ENCODE results near the gene SECISBP2L. TPM values are rescaled to one million over a fixed set of nuclear protein-coding genes. Genes with fewer than 3 reads are reported as not detected.

The SECISBP2L gene
- total and polyA plus RNA-seq, 2 of the 4 experiments (the other 2 are of a cell fraction) = 13.1 to 34.1 TPM

DNA sequence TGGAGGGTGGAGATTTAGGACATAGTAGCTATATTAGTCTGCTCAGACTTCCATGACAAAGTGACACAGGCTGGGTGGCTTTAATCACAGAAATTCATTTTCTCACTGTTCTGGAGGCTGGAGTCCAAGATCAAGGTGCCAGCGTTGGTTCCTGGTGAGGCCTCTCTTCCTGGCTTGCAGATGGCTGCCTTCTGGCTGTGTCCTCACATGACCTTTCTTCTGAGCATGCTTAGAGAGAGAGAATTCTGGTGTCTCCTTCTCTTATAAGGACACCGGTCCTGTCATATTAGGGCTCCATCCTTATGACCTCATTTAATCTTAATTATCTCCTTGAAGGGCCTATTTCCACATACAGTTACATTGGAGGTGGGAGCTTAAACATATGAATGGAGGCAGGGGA, 67.6 kb downstream of the SECISBP2L start:
- in situ Hi-C loops (cut with MboI; ENCODE audit: low sequenced_read_pairs) (no loop called here), dilution Hi-C loops (cut with HindIII; ENCODE audit: low sequenced_read_pairs, unreplicated experiment) (no loop called here), intact Hi-C loops (cut with micrococcal nuclease) (no loop called here)
- TF ChIP-seq CEBPB (IDR thresholded peaks at IDR 0.05; ENCODE audit: low read depth, low read length) (no peak), MXI1 (IDR thresholded peaks at IDR 0.05; ENCODE audit: borderline replicate concordance, low read depth, low read length) (no peak), FOS (IDR thresholded peaks at IDR 0.05; ENCODE audit: low read depth, low read length) (no peak), SMC3 (IDR thresholded peaks at IDR 0.05; ENCODE audit: low read depth, low read length) (no peak), POLR2A (IDR thresholded peaks at IDR 0.05; ENCODE audit: low read depth, low read length) (no peak), NFE2L2 (IDR thresholded peaks at IDR 0.05; ENCODE audit: low read depth, low read length) (no peak), BHLHE40 (IDR thresholded peaks at IDR 0.05; ENCODE audit: low read depth, low read length) (no peak), RFX5 (IDR thresholded peaks at IDR 0.05; ENCODE audit: low read depth, low read length) (no peak), MAZ (IDR thresholded peaks at IDR 0.05; ENCODE audit: borderline replicate concordance, low read depth, low read length) (no peak), RAD21 (IDR thresholded peaks at IDR 0.05; ENCODE audit: low read length) (no peak), RCOR1 (IDR thresholded peaks at IDR 0.05; ENCODE audit: insufficient replicate concordance, low read length) (no peak), MAFK (IDR thresholded peaks at IDR 0.05; ENCODE audit: low read depth, low read length) (no peak), CHD1 (IDR thresholded peaks at IDR 0.05; ENCODE audit: low read depth, low read length) (no peak)
- TF ChIP-seq, protein P1, sequence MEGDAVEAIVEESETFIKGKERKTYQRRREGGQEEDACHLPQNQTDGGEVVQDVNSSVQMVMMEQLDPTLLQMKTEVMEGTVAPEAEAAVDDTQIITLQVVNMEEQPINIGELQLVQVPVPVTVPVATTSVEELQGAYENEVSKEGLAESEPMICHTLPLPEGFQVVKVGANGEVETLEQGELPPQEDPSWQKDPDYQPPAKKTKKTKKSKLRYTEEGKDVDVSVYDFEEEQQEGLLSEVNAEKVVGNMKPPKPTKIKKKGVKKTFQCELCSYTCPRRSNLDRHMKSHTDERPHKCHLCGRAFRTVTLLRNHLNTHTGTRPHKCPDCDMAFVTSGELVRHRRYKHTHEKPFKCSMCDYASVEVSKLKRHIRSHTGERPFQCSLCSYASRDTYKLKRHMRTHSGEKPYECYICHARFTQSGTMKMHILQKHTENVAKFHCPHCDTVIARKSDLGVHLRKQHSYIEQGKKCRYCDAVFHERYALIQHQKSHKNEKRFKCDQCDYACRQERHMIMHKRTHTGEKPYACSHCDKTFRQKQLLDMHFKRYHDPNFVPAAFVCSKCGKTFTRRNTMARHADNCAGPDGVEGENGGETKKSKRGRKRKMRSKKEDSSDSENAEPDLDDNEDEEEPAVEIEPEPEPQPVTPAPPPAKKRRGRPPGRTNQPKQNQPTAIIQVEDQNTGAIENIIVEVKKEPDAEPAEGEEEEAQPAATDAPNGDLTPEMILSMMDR (conservative IDR thresholded peaks at IDR 0.05; ENCODE audit: low read depth, low read length) = no peak
- TF ChIP-seq, protein P2, sequence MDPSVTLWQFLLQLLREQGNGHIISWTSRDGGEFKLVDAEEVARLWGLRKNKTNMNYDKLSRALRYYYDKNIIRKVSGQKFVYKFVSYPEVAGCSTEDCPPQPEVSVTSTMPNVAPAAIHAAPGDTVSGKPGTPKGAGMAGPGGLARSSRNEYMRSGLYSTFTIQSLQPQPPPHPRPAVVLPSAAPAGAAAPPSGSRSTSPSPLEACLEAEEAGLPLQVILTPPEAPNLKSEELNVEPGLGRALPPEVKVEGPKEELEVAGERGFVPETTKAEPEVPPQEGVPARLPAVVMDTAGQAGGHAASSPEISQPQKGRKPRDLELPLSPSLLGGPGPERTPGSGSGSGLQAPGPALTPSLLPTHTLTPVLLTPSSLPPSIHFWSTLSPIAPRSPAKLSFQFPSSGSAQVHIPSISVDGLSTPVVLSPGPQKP (IDR thresholded peaks at IDR 0.05; ENCODE audit: borderline replicate concordance, low read depth, low read length) = no peak
- TF ChIP-seq, protein P3, sequence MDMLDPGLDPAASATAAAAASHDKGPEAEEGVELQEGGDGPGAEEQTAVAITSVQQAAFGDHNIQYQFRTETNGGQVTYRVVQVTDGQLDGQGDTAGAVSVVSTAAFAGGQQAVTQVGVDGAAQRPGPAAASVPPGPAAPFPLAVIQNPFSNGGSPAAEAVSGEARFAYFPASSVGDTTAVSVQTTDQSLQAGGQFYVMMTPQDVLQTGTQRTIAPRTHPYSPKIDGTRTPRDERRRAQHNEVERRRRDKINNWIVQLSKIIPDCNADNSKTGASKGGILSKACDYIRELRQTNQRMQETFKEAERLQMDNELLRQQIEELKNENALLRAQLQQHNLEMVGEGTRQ (IDR thresholded peaks at IDR 0.05; ENCODE audit: low read depth, low read length) = no peak
- no peak overlapping the region for H2AK9ac ChIP-seq (replicated peaks; ENCODE audit: low read depth, low read length, poor library complexity)
- DNase-seq (no peak), ATAC-seq (ENCODE audit: low read depth) (no peak)
- H2BK5ac ChIP-seq (ENCODE audit: low read depth, low read length, poor library complexity, severe bottlenecking) = no peak overlapping the region
- no peaks in the 10 kb centered on the region for H4K20me1 ChIP-seq (ENCODE audit: insufficient read depth, low read length)
- H2BK20ac ChIP-seq (ENCODE audit: low read depth, low read length) = no peak overlapping the region
- no peak overlapping the region for H2BK120ac ChIP-seq (ENCODE audit: low read depth, low read length)
- WGBS, 2 experiments (ENCODE audit: extremely low coverage in 2 of 2, insufficient read length in 1 of 2) = no CpG with 5 or more reads among the region's 2 CpGs
- peak overlapping the region; percentile 35; the same call in 1 of the 2 replicates for H4K5ac ChIP-seq (ENCODE audit: low read depth, low read length)
- peaks cover 2% of the 10 kb centered on the region; the same call in 1 of the 2 replicates for H3K9me1 ChIP-seq (ENCODE audit: insufficient read depth, low read length)
- no peak overlapping the region for H3K56ac ChIP-seq (ENCODE audit: extremely low read depth, insufficient read depth, low read length)
- H3K4me3 ChIP-seq (ENCODE audit: insufficient read depth, low read depth, low read length) = no peak overlapping the region
- H3K9me3 ChIP-seq (ENCODE audit: control insufficient read depth, insufficient read depth, low read length) = no peaks in the 10 kb centered on the region
- no peak overlapping the region for H2BK15ac ChIP-seq (ENCODE audit: low read depth, low read length)
- H3K27me3 ChIP-seq (ENCODE audit: control insufficient read depth, insufficient read depth, low read length) = no peaks in the 10 kb centered on the region
- ChIA-PET POLR2A (ENCODE audit: unreplicated experiment) (no interaction called here), CTCF (no interaction called here)
- BruUV-seq (replicated peaks) = no TSS peak
- H3K27ac ChIP-seq (ENCODE audit: insufficient read depth, low read length) = no peak overlapping the region
- H3K4me2 ChIP-seq (ENCODE audit: low read depth, low read length) = no peak overlapping the region
- H3K4me1 ChIP-seq (ENCODE audit: control insufficient read depth, insufficient read depth, low read length) = no peaks in the 10 kb centered on the region; the same call in 1 of the 2 replicates
- no peak overlapping the region for H2AK5ac ChIP-seq (ENCODE audit: low read depth, low read length)
- H4K91ac ChIP-seq (ENCODE audit: insufficient read depth, low read depth, low read length) = 0 out of 2 replicates have a peak overlapping the region, but pooled peaks have one; percentile 11
- H3K18ac ChIP-seq (ENCODE audit: low read depth, low read length) = no peak overlapping the region
- 0 out of 2 replicates have a peak overlapping the region, but pooled peaks have one; percentile 24 for H3K4ac ChIP-seq (ENCODE audit: low read depth, low read length)
- no peaks in the 10 kb centered on the region for H3K79me1 ChIP-seq (ENCODE audit: low read depth in 1 of 2, low read length in 2 of 2)
- no peak overlapping the region for H2AFZ ChIP-seq (replicated peaks; ENCODE audit: low read length, poor library complexity)
- no peak overlapping the region for H3K9ac ChIP-seq (ENCODE audit: low read depth, low read length)
- no peak overlapping the region for H4K8ac ChIP-seq (ENCODE audit: low read depth in 2 of 2, low read length in 2 of 2)
- 0 out of 2 replicates have a peak overlapping the region, but pooled peaks have one; percentile 11 for H3K23ac ChIP-seq (ENCODE audit: low read depth, low read length)
- no peak overlapping the region for H3K14ac ChIP-seq (replicated peaks; ENCODE audit: low read depth, low read length)
- H3K36me3 ChIP-seq (ENCODE audit: control insufficient read depth, insufficient read depth, low read length) = no peaks in the 10 kb centered on the region
